GM21526 (cell line): ENCODE data around the gene KLK5.
"Not testable (repeated sequence)": the region's sequence is repeated elsewhere in the genome, so short reads cannot be mapped to it uniquely, and the experiment has no call there.

ENCODE experiments used
- ATAC-seq: cut with Tn5 transposase; IDR thresholded peaks from one replicate; pipeline ENCODE4 v1.9.1; 2021; ENCODE audit warnings: moderate library complexity; ENCODE audit not compliant: unreplicated experiment, low FRiP score

The KLK5 gene

DNA sequence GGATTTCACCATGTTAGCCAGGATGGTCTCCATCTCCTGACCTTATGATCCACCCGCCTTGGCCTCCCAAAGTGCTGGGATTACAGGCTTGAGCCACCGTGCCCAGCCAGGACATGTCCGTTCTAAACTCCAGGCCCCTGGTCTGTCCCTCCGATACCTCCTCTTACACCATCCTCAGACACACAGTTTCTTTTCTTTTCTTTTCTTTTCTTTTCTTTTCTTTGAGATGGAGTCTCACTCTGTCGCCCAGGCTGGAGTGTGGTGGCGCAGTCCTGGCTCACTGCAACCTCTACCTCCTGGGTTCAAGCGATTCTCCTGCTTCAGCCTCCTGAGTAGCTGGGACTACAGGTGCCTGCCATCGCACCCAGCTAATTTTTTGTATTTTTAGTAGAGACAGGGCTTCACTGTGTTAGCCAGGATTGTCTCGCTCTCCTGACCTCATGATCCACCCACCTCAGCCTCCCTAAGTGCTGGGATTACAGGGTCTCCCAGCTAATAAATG lies 56.7 kb downstream of the KLK5 start:
- ATAC-seq, result not testable (repeated sequence)

DNA sequence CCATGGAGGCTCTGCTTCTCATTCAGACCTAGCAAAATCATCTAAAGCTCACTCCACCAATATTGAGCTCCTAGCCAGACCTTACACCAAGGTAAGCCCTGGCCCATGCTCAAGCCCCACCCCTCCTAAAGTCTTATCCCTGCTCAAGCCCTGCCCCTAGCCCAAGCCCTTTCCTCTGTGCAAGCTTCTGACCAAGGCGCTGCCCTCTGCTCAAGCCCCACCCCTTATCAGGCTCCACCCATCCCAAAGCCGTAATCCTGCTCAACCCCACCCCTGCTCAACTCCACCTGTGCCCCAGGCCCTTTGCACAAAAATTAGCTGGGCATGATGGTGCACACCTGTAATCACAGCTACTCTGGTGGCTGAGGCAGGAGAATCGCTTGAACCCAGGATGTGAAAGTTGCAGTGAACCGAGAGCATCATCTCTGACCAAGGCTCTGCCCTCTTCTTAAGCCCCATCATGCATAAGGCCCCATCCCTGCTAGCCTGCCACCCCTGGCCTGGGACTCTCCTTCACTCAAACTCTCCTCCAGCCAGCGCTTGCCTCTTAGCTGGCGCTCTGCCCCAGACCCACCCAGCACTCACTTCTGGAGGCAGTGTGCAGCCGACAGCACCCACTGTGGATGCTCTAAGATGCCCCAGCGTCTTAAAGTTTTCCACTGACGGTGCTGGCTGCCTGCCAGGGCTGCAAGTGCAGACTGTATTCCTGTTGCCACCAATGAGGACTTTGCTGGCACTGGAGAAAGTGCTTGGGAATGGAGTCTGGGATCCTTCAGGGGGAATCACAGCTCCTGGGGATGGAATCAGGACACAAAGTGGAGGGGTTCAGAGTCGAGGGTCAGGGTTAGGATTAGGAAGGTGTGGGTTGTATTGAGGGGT lies 58.1 kb downstream of the KLK5 start:
- ATAC-seq, result no peak
